Karpas-422 (cell line): Measurements from ENCODE around the gene PLEKHM1. TPM values are rescaled to one million over a fixed set of nuclear protein-coding genes. Genes with fewer than 3 reads are reported as not detected.

Source experiments
- DNase-seq: peaks from one replicate; pipeline ENCODE4 v3.0.0-alpha.2; 2015
- H2AFZ ChIP-seq: fragments of 200-600 bp; sonication (generic); 2 replicates; pipeline ENCODE4 v1.6.1; 2014; ENCODE audit warnings: antibody characterized with exemption, low read length, mixed read lengths
- H3K27ac ChIP-seq: fragments of 200-600 bp; sonication (generic); 2 replicates; pipeline ENCODE4 v1.5.1; 2014; ENCODE audit warnings: mild to moderate bottlenecking, low read length, moderate library complexity
- H3K27me3 ChIP-seq: fragments of 200-600 bp; sonication (generic); 2 replicates; pipeline ENCODE4 v1.6.1; 2014; ENCODE audit warnings: low read length, mixed read lengths
- H3K36me3 ChIP-seq: fragments of 200-600 bp; sonication (generic); 2 replicates; pipeline ENCODE4 v1.6.1; 2014; ENCODE audit warnings: low read length, mixed read lengths; ENCODE audit not compliant: insufficient read depth
- H3K4me1 ChIP-seq: fragments of 200-600 bp; sonication (generic); 2 replicates; pipeline ENCODE4 v1.6.1; 2014; ENCODE audit warnings: mild to moderate bottlenecking, low read length, mixed read lengths
- H3K4me2 ChIP-seq: fragments of 200-600 bp; sonication (generic); 2 replicates; pipeline ENCODE4 v1.6.1; 2014; ENCODE audit warnings: low read length, low read depth, mild to moderate bottlenecking; ENCODE audit not compliant: poor library complexity, severe bottlenecking
- H3K4me3 ChIP-seq: fragments of 200-600 bp; sonication (generic); 2 replicates; pipeline ENCODE4 v1.5.1; 2014; ENCODE audit warnings: mild to moderate bottlenecking, antibody characterized with exemption, low read length, mixed read lengths
- H3K79me2 ChIP-seq: fragments of 200-600 bp; sonication (generic); 2 replicates; pipeline ENCODE4 v1.6.1; 2014; ENCODE audit warnings: mild to moderate bottlenecking, low read length, mixed read lengths
- H3K9ac ChIP-seq: fragments of 200-600 bp; sonication (generic); 2 replicates; pipeline ENCODE4 v1.6.0; 2014; ENCODE audit warnings: low read length
- H3K9me2 ChIP-seq: fragments of 200-600 bp; sonication (generic), shearing (Covaris generic); replicated peaks from 2 replicates; pipeline ENCODE4 v1.6.0; 2014; ENCODE audit warnings: mild to moderate bottlenecking, low read length, moderate library complexity; ENCODE audit not compliant: insufficient read depth
- H3K9me3 ChIP-seq: fragments of 300-700, 200-600 bp; sonication (generic); 2 replicates; pipeline ENCODE4 v1.6.1; 2014; ENCODE audit warnings: low read length, mixed read lengths
- H4K20me1 ChIP-seq: fragments of 200-600 bp; sonication (generic); 2 replicates; pipeline ENCODE4 v1.6.1; 2014; ENCODE audit warnings: mild to moderate bottlenecking, antibody characterized with exemption, low read length, low read depth; ENCODE audit not compliant: insufficient read depth
- total RNA-seq: library from RNA; depleted of rRNA; stranded (reverse); fragments of >200 nt; shearing (Covaris generic); gene quantifications from 2 replicates; pipeline ENCODE4 v1.2.3, GENCODE V29; 2014; ENCODE audit warnings: low replicate concordance

PLEKHM1 gene
- total RNA-seq, 1 experiment from 2014 or later: 43.1 TPM

DNA sequence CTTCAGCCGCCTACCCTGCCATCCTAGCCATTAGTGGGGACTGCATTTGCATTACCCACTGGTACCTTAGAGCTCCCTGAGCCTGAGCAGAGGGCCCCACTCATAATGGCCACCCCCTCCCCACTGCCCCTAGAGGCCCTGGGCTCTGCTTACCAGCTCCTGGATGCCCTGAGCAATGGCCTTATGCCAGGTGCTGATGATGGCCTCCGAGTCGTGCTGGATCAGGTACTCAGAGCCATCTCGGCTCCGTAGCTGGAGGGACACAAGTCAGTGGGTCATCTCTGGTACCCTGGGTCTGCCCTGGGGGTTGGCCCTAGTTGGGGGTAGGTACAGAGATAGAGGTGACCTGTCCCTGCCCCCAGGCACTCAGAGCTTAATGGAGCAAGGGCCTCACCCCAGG, 92.7 kb downstream of the PLEKHM1 start:
- Histone ChIP-seq H3K4me1 (peaks cover 3% of the 10 kb centered on the region; the same call in 1 of the 2 replicates), H3K79me2 (no peaks in the 10 kb centered on the region), H3K9ac (no peak overlapping the region), H4K20me1 (peaks cover 3% of the 10 kb centered on the region; the same call in 1 of the 2 replicates), H3K27me3 (no peaks in the 10 kb centered on the region), H3K27ac (no peak overlapping the region), H2AFZ (no peak overlapping the region), H3K4me2 (no peak overlapping the region), H3K36me3 (0 out of 2 replicates have a peak, but pooled peaks cover 5% of the 10 kb centered on the region), H3K4me3 (no peak overlapping the region), H3K9me2 (no peaks in the 10 kb centered on the region), H3K9me3 (no peaks in the 10 kb centered on the region)
- DNase-seq: no peak

DNA sequence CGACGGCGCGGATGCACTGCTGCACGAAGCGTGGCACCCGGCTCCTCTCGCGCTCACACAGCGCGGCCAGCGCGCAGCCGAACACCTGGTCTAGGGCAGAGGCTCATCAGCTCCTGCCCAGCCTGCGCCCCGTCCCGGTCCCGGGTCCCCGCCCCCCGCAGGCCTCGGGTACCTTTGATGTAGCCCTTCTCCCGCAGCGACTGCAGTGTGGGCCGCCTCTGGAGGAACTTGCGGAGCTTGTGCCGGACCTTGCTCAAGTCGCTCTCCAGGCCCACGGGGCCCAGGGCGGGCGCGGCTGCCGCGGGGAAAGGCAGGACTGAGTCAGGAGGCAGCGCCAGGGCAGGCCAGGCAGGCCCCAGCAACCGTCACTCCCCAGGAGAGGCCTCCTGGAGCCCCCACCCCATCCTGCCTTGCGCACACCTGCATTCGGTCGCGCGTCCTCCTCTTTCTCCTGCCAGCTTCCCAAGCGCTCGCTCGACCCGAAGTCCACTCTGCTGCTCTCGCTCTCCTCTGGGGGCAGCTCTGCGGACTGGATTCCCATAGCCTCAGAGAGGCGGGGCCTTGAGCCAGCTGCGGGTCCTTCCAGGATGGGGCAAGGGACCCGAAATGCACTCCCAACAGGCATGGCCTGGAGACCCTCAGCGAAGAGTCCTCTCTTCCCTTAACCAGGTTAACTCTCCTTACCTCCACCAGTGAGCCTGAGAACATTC, 93.9 kb downstream of the PLEKHM1 start:
- Histone ChIP-seq H3K36me3 (0 out of 2 replicates have a peak, but pooled peaks cover 5% of the 10 kb centered on the region), H3K4me2 (no peak overlapping the region), H3K27ac (no peak overlapping the region), H3K9me3 (no peaks in the 10 kb centered on the region), H3K9ac (no peak overlapping the region), H3K9me2 (no peaks in the 10 kb centered on the region), H2AFZ (no peak overlapping the region), H3K79me2 (no peaks in the 10 kb centered on the region), H3K4me3 (no peak overlapping the region), H4K20me1 (peaks cover 3% of the 10 kb centered on the region; the same call in 1 of the 2 replicates), H3K27me3 (no peaks in the 10 kb centered on the region), H3K4me1 (peaks cover 7% of the 10 kb centered on the region; the same call in 1 of the 2 replicates)
- DNase-seq: no peak

DNA sequence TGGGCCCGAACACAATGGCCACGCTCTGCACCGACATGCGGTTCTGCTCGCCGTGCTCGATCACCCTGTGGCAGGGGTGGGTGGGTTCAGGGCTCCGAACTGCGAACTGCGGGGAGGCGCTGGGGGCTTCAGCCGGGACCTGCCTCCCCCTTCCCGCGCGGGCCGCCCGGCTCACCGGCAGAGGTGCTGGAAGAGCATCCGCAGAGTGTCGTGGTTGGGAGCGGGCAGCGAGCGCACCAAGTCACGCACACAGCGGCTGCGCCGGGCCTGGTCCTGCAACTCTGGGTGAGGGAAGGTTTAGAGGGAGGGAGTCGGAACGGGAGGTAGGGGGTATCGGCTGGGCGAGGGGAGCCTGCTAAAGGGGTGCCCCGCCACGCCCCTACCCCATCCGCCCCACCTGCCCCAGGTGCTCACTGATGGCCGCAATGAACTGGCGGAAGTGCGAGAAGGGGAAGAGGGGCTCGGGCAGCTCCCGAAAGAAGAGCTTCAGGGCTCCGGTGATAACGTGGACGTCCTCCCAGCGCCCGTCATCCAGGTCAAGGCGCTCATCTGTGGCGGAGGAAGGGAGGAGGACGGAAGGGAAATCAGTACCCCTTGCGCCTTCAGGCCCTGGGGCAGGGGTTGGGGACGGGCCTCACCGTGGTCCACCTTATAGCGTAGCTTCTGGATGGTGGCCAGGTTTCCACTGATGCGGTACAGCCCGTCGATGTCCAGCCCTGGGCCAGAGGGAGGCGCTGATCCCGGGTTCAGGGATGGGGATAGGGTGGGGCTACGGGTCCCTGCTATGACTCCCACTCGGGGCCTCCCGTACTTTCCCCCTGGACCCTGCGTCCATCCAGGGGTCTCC, 94.7 kb downstream of the PLEKHM1 start:
- Histone ChIP-seq H3K27ac (no peak overlapping the region), H4K20me1 (peaks cover 3% of the 10 kb centered on the region; the same call in 1 of the 2 replicates), H3K9me2 (no peaks in the 10 kb centered on the region), H3K9me3 (no peaks in the 10 kb centered on the region), H3K79me2 (no peaks in the 10 kb centered on the region), H3K4me1 (peaks cover 7% of the 10 kb centered on the region; the same call in 1 of the 2 replicates), H3K27me3 (no peaks in the 10 kb centered on the region), H2AFZ (no peak overlapping the region), H3K4me2 (no peak overlapping the region), H3K4me3 (no peak overlapping the region), H3K36me3 (0 out of 2 replicates have a peak, but pooled peaks cover 5% of the 10 kb centered on the region), H3K9ac (no peak overlapping the region)
- DNase-seq: no peak

DNA sequence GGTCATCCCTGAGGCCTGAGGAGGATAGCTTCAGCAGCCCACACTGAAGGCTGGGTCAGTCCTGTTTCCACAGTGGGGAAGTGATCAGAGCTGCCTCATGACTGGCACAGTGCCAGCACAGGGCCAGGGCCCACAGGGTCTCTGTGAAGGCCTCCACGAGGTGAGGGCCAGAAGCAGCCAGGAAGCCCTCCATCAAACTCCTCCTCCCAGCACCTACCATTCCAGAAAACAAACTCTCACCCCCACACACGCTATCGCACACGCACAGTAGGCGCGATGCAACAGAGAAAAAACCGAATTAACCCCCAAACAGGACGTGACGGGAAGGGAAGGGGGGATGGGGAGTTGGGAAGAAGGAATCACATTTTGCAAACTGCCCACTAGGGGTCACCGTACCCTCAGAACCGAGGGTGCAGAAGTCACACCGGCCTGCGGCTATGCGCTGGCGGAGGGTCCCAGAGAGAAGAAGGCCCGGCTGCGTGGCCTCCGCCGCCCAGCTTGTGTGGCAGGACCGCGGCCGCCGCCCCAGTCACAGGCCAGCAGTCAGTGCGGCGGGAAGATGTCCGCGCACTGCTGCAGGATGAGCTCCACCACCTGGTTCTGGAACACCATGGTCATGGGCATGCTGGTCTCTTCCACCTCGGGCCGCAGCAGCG, 95.5 kb downstream of the PLEKHM1 start:
- Histone ChIP-seq H3K4me1 (peaks cover 7% of the 10 kb centered on the region; the same call in 1 of the 2 replicates), H3K27ac (no peak overlapping the region), H3K4me3 (no peak overlapping the region), H3K36me3 (0 out of 2 replicates have a peak, but pooled peaks cover 5% of the 10 kb centered on the region), H3K9me2 (no peaks in the 10 kb centered on the region), H3K27me3 (no peaks in the 10 kb centered on the region), H3K9ac (no peak overlapping the region), H4K20me1 (peaks cover 3% of the 10 kb centered on the region; the same call in 1 of the 2 replicates), H3K79me2 (no peaks in the 10 kb centered on the region), H3K9me3 (no peaks in the 10 kb centered on the region), H3K4me2 (no peak overlapping the region), H2AFZ (no peak overlapping the region)
- peak; percentile 72 for DNase-seq

DNA sequence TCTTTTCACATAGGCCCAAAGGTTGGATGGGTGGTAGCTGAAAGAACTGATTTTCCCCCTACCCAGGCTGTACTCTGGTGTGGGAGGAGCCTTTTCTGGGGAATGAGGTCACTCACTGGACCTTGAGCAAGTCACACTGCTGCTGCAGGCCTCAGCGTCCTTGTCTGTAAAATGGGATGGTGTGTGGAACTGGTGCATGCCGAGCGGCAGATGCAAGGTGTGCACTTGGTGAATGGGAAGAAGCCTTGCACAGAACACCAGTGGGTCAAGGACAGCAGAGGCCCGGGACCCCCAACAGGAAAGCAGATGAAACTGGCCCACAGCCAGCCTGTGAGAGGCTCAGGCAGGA, 96.0 kb downstream of the PLEKHM1 start:
- Histone ChIP-seq H3K9me2 (no peaks in the 10 kb centered on the region), H2AFZ (no peak overlapping the region), H3K79me2 (no peaks in the 10 kb centered on the region), H3K9ac (no peak overlapping the region), H3K9me3 (no peaks in the 10 kb centered on the region), H3K36me3 (0 out of 2 replicates have a peak, but pooled peaks cover 5% of the 10 kb centered on the region), H3K4me2 (no peak overlapping the region), H3K4me3 (no peak overlapping the region), H4K20me1 (peaks cover 3% of the 10 kb centered on the region; the same call in 1 of the 2 replicates), H3K27ac (no peak overlapping the region), H3K4me1 (peaks cover 7% of the 10 kb centered on the region; the same call in 1 of the 2 replicates), H3K27me3 (no peaks in the 10 kb centered on the region)
- no peak for DNase-seq

DNA sequence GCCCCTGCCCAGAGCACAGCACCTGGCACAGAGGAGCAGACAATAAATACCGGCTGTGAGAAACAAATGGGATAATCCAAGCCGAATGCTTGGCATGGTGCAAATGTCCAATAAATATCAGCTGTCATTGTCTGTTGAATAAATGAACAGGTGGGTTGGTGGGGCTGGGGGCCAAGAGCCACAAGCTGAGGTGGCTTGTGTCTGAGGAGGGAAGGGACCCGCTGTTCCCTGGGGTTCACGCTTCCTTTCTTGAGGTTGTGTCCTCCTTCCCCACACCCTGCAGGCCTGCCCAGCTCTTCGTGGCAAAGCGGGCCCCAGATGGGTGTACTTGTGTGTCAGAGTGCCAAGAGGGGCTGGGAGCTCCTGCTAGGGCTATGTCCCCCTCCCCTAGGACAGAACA, 96.4 kb downstream of the PLEKHM1 start:
- Histone ChIP-seq H4K20me1 (peaks cover 3% of the 10 kb centered on the region; the same call in 1 of the 2 replicates), H2AFZ (no peak overlapping the region), H3K27me3 (no peaks in the 10 kb centered on the region), H3K4me2 (no peak overlapping the region), H3K4me1 (peaks cover 7% of the 10 kb centered on the region; the same call in 1 of the 2 replicates), H3K9me2 (no peaks in the 10 kb centered on the region), H3K27ac (no peak overlapping the region), H3K9ac (no peak overlapping the region), H3K79me2 (no peaks in the 10 kb centered on the region), H3K4me3 (no peak overlapping the region), H3K9me3 (no peaks in the 10 kb centered on the region), H3K36me3 (0 out of 2 replicates have a peak, but pooled peaks cover 5% of the 10 kb centered on the region)
- DNase-seq: no peak

DNA sequence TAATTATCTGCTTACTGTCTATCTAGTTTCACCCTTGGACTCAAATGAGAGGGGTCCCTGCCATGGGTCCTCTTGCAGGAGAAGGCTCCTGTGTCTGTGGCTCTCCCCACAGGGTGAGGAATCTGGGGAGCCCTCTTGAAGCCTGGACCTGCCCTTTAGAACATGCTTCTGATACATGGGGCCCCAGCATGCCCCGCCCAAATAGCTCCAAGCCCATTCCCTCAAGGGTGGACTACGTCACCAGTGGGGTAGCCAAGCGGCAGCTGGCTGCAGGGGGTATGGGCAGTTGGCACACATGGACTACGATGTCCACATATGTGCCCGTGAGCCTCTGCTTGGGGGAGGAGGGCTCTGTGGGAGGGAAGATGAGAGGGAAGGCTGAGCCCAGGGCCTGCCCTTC, 97.1 kb downstream of the PLEKHM1 start:
- Histone ChIP-seq H3K9ac (no peak overlapping the region), H3K9me3 (no peaks in the 10 kb centered on the region), H3K27me3 (no peaks in the 10 kb centered on the region), H3K27ac (no peak overlapping the region), H3K4me2 (no peak overlapping the region), H3K4me1 (peaks cover 7% of the 10 kb centered on the region; the same call in 1 of the 2 replicates), H3K79me2 (no peaks in the 10 kb centered on the region), H2AFZ (no peak overlapping the region), H3K9me2 (no peaks in the 10 kb centered on the region), H3K36me3 (0 out of 2 replicates have a peak, but pooled peaks cover 5% of the 10 kb centered on the region), H4K20me1 (peaks cover 7% of the 10 kb centered on the region; the same call in 1 of the 2 replicates), H3K4me3 (no peak overlapping the region)
- DNase-seq: no peak
